Smooth muscle cell (in vitro differentiated cells): ENCODE results near the gene PLAC9. TPM values are rescaled to one million over a fixed set of nuclear protein-coding genes. Genes with fewer than 3 reads are reported as not detected.
A peak's percentile ranks its signal among the peaks of the same experiment; 100 is the strongest.

Experiments
- DNase-seq: peaks from one replicate; lab custom pipeline; 2025; ENCODE audit not compliant: unreplicated experiment; lab: John Stamatoyannopoulos, UW
- H2AFZ ChIP-seq: fragments of 200-600 bp; sonication (generic); 2 replicates; pipeline ENCODE4 v1.6.0; 2016; ENCODE audit warnings: antibody characterized with exemption, low read depth, mild to moderate bottlenecking
- H3F3A ChIP-seq: fragments of 200-600 bp; sonication (generic); 2 replicates; pipeline ENCODE4 v1.6.0; 2017; ENCODE audit warnings: antibody characterized with exemption, low read depth
- H3K27ac ChIP-seq: fragments of 200-600 bp; sonication (generic); 2 replicates; pipeline ENCODE4 v1.5.1; 2016; ENCODE audit warnings: low read depth, mild to moderate bottlenecking
- H3K27me3 ChIP-seq: fragments of 200-600 bp; sonication (generic); 2 replicates; pipeline ENCODE4 v1.6.1; 2016; ENCODE audit warnings: low read depth, mild to moderate bottlenecking
- H3K36me3 ChIP-seq: fragments of 200-600 bp; sonication (generic); 2 replicates; pipeline ENCODE4 v1.5.1; 2016; ENCODE audit warnings: low read depth
- H3K4me1 ChIP-seq: fragments of 200-600 bp; sonication (generic); 2 replicates; pipeline ENCODE4 v1.5.1; 2016; ENCODE audit warnings: low read depth
- H3K4me2 ChIP-seq: fragments of 200-600 bp; sonication (generic); 2 replicates; pipeline ENCODE4 v1.6.0; 2016; ENCODE audit warnings: mild to moderate bottlenecking
- H3K4me3 ChIP-seq: fragments of 200-600 bp; sonication (generic); 2 replicates; pipeline ENCODE4 v1.5.1; 2016; ENCODE audit warnings: mild to moderate bottlenecking
- H3K79me2 ChIP-seq: fragments of 200-600 bp; sonication (generic); 2 replicates; pipeline ENCODE4 v1.6.0; 2016; ENCODE audit warnings: low read depth, mild to moderate bottlenecking
- H3K9ac ChIP-seq: fragments of 200-600 bp; sonication (generic); 2 replicates; pipeline ENCODE4 v1.6.0; 2016; ENCODE audit warnings: low read depth
- H3K9me3 ChIP-seq: fragments of 200-600 bp; sonication (generic); replicated peaks from 2 replicates; pipeline ENCODE4 v1.5.1; 2016; ENCODE audit warnings: low read depth
- H4K20me1 ChIP-seq: fragments of 200-600 bp; sonication (generic); 2 replicates; pipeline ENCODE4 v1.6.0; 2016; ENCODE audit warnings: low read depth
- WGBS: methylation state at CpG from one replicate; pipeline ENCODE4 v1.1.7; 2016; ENCODE audit warnings: low lambda C conversion rate; 5-methylcytosine and 5-hydroxymethylcytosine counted together
- polyA plus RNA-seq: library from polyadenylated mRNA; unstranded; fragments of >200 nt; fragmentation: Nextera tagmentation; extraction: Ambion mirVana; gene quantifications from 2 replicates; pipeline ENCODE4 v1.2.1, GENCODE V29; 2016
- total RNA-seq: library from RNA; depleted of rRNA; stranded (reverse); fragments of >200 nt; gene quantifications from 2 replicates; pipeline ENCODE4 v1.2.3, GENCODE V29; 2014
- TF ChIP-seq, protein P1 (sequence below): fragments of 200-600 bp; sonication (generic); IDR thresholded peaks from 2 replicates; pipeline ENCODE4 v1.5.1; 2017; ENCODE audit warnings: borderline replicate concordance, mild to moderate bottlenecking, antibody characterized with exemption; ENCODE audit not compliant: insufficient read depth, poor library complexity, severe bottlenecking

Gene PLAC9
- total and polyA plus RNA-seq, 2 experiments from 2014 or later, result 1.5 to 23.7 TPM

DNA sequence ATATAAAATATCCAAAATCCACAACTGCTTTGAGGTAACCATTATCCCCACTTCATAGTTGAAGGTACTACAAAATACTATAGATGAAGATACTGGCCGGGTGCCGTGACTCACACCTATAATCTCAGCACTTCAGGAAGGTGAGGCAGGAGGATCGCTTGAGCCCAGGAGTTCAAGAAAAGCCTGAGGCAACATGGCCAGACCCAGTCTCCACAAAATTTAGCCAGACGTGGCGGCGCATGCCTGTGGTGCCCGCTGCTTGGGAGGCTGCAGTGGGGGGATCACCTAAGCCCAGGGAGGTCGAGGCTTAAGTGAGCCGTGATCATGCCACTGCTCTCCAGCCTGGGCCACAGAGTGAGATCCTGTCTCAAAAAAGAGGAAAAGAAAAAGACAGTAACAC lies 32.4 kb upstream of the PLAC9 start:
- TF ChIP-seq, protein P1, sequence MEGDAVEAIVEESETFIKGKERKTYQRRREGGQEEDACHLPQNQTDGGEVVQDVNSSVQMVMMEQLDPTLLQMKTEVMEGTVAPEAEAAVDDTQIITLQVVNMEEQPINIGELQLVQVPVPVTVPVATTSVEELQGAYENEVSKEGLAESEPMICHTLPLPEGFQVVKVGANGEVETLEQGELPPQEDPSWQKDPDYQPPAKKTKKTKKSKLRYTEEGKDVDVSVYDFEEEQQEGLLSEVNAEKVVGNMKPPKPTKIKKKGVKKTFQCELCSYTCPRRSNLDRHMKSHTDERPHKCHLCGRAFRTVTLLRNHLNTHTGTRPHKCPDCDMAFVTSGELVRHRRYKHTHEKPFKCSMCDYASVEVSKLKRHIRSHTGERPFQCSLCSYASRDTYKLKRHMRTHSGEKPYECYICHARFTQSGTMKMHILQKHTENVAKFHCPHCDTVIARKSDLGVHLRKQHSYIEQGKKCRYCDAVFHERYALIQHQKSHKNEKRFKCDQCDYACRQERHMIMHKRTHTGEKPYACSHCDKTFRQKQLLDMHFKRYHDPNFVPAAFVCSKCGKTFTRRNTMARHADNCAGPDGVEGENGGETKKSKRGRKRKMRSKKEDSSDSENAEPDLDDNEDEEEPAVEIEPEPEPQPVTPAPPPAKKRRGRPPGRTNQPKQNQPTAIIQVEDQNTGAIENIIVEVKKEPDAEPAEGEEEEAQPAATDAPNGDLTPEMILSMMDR, result no peak
- Histone ChIP-seq H2AFZ (no peak overlapping the region), H3K27me3 (no peaks in the 10 kb centered on the region), H3K79me2 (no peaks in the 10 kb centered on the region), H3F3A (peaks cover 3% of the 10 kb centered on the region), H3K4me3 (no peak overlapping the region), H3K4me2 (no peak overlapping the region), H3K9ac (no peak overlapping the region), H3K36me3 (no peaks in the 10 kb centered on the region), H3K4me1 (no peaks in the 10 kb centered on the region), H3K9me3 (no peaks in the 10 kb centered on the region), H3K27ac (no peak overlapping the region), H4K20me1 (no peaks in the 10 kb centered on the region)
- DNase-seq, result no peak
- WGBS, result 71% methylated on average over 9 of the region's 9 CpGs

DNA sequence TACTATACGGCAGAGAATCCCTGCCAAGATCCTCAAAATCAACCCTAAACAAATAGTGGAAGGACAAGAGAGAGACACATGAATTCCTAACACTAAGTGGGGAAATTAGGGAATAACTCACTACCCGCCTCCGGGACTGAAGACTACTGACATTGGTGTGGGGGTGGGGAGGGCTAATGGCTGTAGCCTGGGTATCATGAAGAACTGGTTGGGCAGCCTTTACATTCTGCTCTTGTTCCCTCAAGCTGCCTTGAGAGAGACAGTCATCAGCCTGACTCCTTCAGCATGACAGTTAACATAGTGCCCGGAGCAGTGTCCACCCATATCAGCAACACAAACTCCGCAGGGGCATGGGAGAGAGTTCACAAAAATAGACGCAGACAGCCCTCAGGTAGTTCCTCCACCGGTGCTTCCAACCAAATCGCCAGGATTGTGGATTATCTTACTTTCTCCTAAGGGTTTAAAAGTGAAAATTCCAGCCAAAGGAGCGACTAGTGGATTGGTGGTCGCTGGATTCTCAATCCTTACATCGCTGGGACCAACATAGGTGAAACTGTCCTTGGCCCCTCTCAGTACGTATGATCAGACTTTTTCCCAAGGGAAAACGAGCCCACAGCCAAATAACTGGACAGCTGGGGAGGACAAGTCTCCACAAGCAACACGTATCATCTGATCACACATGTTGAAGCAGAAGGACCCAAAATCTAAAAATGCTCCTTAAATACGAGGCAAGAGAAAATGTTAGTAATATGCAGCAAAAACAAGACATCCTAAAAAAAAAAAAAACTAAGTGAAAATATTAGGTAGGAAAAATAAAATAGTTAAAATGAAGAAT lies 31.5 kb upstream of the PLAC9 start:
- Histone ChIP-seq H3F3A (peaks cover 3% of the 10 kb centered on the region), H3K4me3 (no peak overlapping the region), H3K9me3 (no peaks in the 10 kb centered on the region), H3K27me3 (no peaks in the 10 kb centered on the region), H3K9ac (no peak overlapping the region), H3K4me1 (no peaks in the 10 kb centered on the region), H2AFZ (no peak overlapping the region), H4K20me1 (no peaks in the 10 kb centered on the region), H3K4me2 (peak overlapping the region; percentile 72), H3K27ac (peak overlapping the region; percentile 77), H3K36me3 (no peaks in the 10 kb centered on the region), H3K79me2 (no peaks in the 10 kb centered on the region)
- no peak for DNase-seq
- TF ChIP-seq, protein P1, result no peak
- WGBS, result 58% methylated on average over 15 of the region's 15 CpGs

DNA sequence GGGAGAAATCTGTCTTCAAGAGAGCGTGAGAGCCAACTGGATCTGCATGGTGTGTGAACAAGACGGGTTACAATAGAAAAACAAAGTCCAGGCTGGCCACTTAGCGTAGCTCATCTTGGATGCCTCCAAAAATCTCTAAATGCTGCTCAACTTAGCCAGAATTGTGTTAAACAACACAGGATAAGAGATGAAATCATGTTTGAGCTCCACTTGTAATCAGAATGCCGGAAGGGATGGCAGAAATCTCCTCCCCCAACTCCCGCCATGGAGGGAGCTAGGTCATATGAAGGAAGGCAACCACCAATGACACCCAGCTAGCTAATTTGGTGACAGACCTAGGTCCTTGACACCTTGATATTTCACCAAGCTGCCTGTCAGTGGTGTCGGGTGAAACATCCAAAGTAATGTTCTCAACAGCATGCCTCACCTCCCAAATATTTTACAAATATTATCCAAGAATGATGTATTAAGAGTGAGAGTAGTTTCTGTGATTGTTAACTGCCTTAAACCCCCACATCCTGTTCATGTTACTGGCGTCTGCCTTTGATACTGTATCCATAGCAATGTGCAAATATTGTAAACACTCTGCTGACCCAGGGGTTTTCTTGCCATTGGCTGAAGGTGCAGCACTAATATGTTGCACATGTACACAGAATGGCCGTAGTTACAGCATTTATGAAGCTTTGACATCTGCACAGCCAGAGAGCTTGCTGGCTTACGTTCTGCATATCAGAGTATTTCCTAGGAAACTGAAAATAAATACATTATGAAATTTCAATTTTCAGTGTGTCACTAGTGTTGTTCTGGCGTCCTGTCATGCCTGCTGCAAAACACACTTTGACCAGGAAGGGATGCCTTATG lies 28.2 kb upstream of the PLAC9 start:
- Histone ChIP-seq H3K9ac (peak overlapping the region; percentile 49), H3K79me2 (no peaks in the 10 kb centered on the region), H3K4me3 (no peak overlapping the region), H3K36me3 (no peaks in the 10 kb centered on the region), H4K20me1 (no peaks in the 10 kb centered on the region), H3F3A (peaks cover 3% of the 10 kb centered on the region), H3K4me1 (no peaks in the 10 kb centered on the region), H3K27ac (peak overlapping the region; percentile 73), H3K9me3 (peaks cover 4% of the 10 kb centered on the region), H3K4me2 (peak overlapping the region; percentile 50), H3K27me3 (no peaks in the 10 kb centered on the region), H2AFZ (no peak overlapping the region)
- DNase-seq, result no peak
- 57% methylated on average over 10 of the region's 10 CpGs for WGBS
- TF ChIP-seq, protein P1, result no peak
